IPS-NIHi11 (cell line): Measurements from ENCODE around the gene PHACTR3.

Experiments used
- DNase-seq: peaks from one replicate; pipeline ENCODE4 v3.0.0; 2012; ENCODE audit warnings: mixed read lengths, low spot score

PHACTR3 gene

GRCh38 chr20:59622496-59622895 is 18.2 kb downstream of the PHACTR3 start:
- no peak for DNase-seq

GRCh38 chr20:59623133-59623532 is 18.8 kb downstream of the PHACTR3 start:
- DNase-seq, result no peak

- no peak for DNase-seq
These were observed 19.2 kb downstream of the PHACTR3 start for GRCh38 chr20:59623583-59623982.

- no peak for DNase-seq
These were observed 20.1 kb downstream of the PHACTR3 start for GRCh38 chr20:59624401-59624800.

DNA sequence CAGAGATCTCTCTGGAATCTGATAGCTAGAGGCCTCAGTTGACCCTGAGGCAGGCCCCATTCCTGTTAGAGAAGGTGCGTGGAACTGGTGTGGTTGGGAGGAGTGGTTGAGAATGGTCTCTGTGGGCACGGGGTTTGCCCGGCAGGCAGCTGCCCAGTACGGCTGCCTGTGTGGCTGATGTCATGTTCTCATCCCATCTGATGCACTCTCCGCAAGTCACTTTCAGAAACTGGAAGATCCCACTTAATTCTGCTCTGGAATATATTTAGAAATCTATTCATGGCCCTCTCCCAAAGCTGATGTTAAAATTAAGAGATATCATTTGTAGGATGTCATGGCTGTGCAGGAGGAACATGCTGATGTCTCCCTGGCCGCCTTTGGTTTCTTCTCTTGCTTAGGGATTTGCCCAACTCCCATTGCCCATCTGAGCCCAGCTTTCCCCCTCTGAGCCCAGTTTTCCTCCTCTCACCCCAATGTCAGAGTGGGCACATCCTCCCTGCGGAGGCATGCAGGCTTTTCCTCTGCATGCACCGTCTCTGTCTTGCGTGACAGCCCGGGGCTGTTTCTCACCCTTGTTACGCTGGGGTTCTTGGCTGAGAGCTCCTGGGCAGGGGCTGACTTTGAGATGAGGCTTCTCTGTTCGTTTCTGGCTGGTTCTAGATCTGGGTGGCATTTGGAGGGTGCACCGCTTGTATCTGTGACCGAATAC is 21.0 kb downstream of the PHACTR3 start:
- DNase-seq, result no peak

DNA sequence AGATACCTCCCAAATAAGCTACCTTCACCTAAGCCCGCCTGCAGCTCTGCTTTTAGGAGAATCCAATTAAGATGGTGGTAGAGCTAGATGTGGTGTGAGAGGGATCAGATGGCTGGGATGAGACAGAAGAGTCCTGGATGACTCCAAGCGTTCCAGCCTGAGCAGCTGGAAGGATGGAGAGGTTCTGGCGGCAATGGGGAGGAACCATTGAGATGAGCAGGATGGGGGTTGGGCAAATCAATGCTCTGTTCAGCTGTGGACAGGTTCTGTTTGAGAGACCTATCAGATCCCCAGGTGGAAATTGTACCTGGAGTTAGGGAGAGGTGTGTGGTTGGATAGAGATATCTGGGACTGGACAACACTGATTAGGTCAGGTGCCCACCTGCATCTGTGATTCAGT is 23.0 kb downstream of the PHACTR3 start:
- no peak for DNase-seq

DNA sequence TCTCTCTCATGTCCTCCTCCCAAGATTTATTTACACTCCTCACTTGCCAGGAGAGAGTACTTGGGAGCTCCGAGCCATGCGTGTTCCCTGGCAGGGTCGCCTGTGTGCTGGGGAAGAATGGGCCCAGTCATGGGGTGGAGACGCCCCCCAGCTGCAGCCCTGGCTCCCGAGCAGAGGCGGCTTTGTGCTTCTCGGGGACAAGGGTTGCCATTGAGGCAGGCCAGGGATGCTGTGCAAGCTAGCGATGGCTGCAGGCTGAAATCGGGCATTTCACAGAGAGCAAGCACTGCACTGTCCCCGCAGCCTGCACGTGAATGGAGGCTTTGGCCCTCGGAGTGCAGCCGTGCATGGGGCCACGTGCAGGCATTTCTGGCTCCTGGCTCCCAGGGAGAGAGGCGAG is 23.8 kb downstream of the PHACTR3 start:
- DNase-seq, result no peak

DNA sequence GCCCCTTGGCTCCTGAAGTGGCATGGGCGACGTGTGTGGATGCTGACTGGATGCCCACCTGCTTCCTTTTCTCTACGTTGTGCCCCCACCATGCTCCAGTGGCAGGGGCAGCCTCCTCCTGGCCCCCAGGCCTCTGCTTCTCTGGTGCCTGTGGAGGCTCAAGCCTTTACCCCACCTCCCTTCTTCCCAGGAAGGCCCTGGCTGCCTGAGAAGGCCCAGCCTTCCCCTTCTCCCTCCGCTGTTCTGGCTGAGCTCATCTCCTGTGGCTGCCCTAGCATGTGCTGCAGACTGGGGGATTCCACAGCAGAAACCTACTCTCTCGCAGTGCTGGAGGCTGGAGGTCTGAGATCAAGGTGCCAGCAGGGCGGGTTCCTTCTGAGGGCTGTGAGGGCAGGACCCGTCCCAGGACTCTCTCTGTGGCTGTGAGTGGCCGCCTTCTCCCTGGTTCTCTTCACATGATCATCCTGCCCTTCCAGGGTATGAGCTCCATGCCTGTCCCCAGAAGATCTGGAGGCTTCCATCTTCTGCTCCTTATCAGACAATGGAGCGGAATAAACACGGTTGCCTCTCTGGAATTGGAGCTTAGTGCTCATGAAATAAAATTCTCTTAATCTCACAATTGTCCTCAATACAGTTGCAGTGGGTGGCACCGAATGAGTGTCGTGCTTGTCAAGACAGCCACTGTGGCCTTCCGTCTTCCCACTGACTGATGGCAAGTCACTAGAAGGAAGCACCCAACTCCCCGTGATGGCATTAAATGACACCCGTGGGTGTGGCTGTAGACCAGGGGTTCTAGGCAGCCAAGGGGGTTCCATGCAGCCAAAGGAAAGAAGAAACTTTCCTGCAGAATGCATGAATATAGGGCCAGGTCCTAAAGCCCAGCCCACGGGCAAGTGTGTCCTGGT is 25.1 kb downstream of the PHACTR3 start:
- no peak for DNase-seq

DNA sequence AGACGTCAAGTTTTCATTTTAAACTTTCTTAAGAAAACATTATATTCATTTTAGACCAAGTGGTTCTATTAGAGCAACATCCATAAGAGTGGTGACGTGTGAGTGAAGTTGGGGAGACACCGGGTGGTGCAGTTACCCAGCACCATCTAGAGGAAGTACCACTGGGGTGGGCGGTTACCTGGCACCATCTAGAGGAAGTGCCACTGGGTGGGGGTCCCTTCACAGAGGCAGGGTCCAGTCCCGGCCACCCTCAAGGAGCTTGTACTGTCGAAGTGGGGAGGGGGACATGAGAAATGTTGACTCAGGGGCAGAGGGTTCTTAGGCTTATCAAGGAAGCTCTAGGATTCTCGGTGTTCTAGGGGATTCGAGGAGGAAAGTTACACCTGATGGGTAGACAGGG is 26.2 kb downstream of the PHACTR3 start:
- no peak for DNase-seq

DNA sequence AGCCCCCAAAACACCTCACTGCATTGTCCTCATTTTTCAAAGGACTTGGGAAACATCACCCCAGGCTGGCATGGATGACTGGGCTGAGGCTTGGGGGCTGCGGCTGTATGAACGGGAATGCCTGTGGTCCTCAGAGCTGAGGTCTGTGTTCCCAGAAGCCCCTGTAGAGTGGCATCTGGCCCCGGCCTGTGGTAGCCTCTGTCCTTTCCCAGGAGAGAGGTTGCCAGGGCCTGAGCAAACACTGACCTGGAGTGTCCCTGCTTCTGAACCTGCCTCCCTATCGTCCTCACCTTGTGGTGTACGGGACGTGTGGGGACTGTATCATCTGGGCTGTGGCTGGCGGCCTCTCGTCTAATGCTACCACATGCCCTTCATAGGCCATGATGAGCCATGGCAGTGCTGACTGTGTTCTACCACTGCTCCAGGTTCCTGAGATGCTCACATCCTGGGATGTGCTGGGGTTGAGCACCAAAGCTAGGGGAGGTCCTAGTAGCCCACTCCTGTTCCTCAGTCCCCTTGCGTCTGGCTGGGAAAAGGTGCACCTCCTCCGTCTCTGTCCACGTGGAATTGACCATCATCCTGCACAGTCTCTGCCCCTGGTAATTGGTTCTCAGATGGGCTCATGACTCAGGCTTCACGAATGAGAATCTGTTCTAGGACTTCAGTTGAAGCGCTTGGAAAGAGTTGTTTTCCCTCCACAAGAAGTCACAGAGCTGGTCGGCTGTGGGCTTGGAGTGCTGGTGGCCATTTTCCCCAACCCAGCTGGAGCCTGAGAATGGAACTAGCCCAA is 27.6 kb downstream of the PHACTR3 start:
- DNase-seq, result no peak

DNA sequence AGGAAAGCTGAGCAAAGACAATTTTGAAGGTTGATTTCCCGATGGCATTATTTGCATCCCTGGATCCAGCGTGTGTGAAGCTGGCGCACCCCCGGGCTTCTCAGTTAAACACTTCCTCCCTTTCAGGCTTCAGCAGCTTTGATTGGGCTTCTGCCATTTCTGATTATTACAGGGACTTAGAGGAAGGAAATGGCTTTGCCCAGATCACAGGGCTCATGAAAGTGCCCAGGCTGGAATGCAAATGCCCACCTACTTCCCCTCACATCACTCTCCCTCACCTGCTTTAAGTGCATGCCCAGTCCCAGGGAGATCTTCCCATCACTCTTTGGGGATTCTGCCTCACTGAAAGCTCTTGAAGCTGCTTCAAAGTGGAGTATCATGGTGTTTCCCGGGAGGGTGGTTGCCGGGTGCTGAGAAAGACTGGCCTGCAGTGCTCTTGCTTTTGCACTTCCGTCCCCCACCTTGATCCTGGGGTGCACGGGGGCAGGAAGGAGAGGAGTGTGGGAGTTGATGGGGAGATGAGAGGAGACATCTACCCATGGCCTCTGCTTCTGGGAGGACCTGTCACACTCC is 28.3 kb downstream of the PHACTR3 start:
- no peak for DNase-seq

- DNase-seq, result no peak
These were observed 29.4 kb downstream of the PHACTR3 start for GRCh38 chr20:59633656-59634251.

GRCh38 chr20:59634435-59635005 is 30.2 kb downstream of the PHACTR3 start:
- DNase-seq, result no peak

GRCh38 chr20:59636766-59637370 is 32.5 kb downstream of the PHACTR3 start:
- no peak for DNase-seq

DNA sequence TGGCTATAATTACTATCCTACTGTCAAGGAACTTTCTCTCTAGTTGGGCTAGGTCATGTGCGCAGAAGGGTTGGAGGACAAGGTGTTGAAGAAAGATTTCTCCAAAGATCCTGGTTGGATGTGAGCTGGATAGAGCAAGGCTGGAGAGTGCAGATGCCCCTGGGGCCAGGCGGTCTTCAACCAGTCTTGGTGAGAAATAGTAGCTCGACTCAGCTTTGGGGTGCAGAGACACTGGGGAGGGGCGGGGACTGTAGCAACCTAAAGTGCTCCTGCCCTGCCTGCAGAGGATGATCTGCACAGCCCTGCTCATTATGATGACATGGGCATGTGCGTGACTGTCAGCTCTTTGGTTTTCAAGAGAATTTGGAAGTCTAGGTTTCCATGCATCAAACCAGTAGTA is 35.9 kb downstream of the PHACTR3 start:
- DNase-seq, result no peak

GRCh38 chr20:59643615-59644061 is 39.3 kb downstream of the PHACTR3 start:
- no peak for DNase-seq

- no peak for DNase-seq
These were observed 40.1 kb downstream of the PHACTR3 start for GRCh38 chr20:59644371-59644939.

- DNase-seq, result no peak
These were observed 40.9 kb downstream of the PHACTR3 start for GRCh38 chr20:59645271-59645670.

DNA sequence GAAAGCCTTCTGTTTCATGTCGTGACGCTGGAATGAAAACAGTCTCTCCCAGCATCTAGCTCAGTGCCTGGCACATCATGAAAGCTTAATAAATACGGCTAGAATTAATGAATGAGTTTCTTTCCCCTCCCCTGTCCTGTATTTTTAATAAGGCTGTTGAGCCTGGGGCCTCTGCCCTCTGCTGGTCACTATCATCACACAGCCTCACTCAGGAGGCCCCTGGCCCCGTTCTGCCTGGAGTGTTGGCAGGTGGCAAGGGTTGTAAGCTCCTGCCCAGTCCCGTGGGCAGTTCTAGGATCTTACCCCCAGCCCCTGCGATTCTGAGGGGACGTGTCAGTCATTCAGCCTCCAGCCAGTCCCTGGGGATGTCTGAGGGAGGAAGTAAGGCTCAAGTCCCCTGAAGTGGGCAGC is 41.4 kb downstream of the PHACTR3 start:
- DNase-seq, result no peak

GRCh38 chr20:59646487-59646886 is 42.1 kb downstream of the PHACTR3 start:
- no peak for DNase-seq

GRCh38 chr20:59647271-59647670 is 42.9 kb downstream of the PHACTR3 start:
- no peak for DNase-seq
